Transverse colon (tissue), 4 donors: Measurements from ENCODE around the gene SUN1.
A peak's percentile ranks its signal among the peaks of the same experiment; 100 is the strongest.

Source experiments
- CTCF ChIP-seq, 5 experiments: fragments of 200-600 bp in 3 of 5; fragments of 450-650 bp in 2 of 5; sonication (generic) in 3 of 5; IDR thresholded peaks; 1 replicate in 2 of 5; 2 replicates in 3 of 5; pipeline ENCODE4 v1.5.1; 2016 to 2017; ENCODE audit warnings: antibody characterized with exemption in 5 of 5, inconsistent platforms in 3 of 5, mild to moderate bottlenecking in 2 of 5, moderate library complexity in 1 of 5
- POLR2A ChIP-seq: fragments of 450-650 bp; IDR thresholded peaks from one replicate; pipeline ENCODE4 v1.6.1; 2016; ENCODE audit warnings: antibody characterized with exemption, mild to moderate bottlenecking, moderate library complexity
- POLR2AphosphoS5 ChIP-seq, 3 donors: sonication (generic); formaldehyde crosslinking; IDR thresholded peaks; one replicate each; pipeline ENCODE4 v1.6.1; 2016; ENCODE audit warnings: antibody characterized with exemption in 3 of 3

GRCh38 chr7:874031-874749 lies 41.9 kb downstream of the SUN1 start:
- TF ChIP-seq CTCF (IDR thresholded peaks at IDR 0.05), result no peak
- TF ChIP-seq POLR2A, result no peak
- peak in 1 of 3 donors; percentile 17 for TF ChIP-seq POLR2AphosphoS5 (IDR thresholded peaks at IDR 0.05)
